ENCODE results near the gene KAT8.

KAT8 gene

GRCh38 chr16:31117384-31118222, at the start of gene KAT8:
TSS of gene KAT8 (plus strand) at chr16:31117664. CDS start at chr16:31117682, 18 bp downstream.
- peak; percentile 95 for DNase-seq

- peak; percentile 6 for DNase-seq
Observed at GRCh38 chr16:31071861-31072260, 45.6 kb upstream of the KAT8 start.

- DNase-seq: peak; percentile 19
Observed at GRCh38 chr16:31072540-31073141, 44.8 kb upstream of the KAT8 start.

- DNase-seq: peak; percentile 75
Observed at GRCh38 chr16:31073142-31073969, 44.1 kb upstream of the KAT8 start.

GRCh38 chr16:31073970-31074813, 43.3 kb upstream of the KAT8 start, which contains the start of the genes ZNF646 and ZNF668:
TSS of gene ZNF646 (plus strand) at chr16:31074422. CDS start at chr16:31076325, 1,903 bp downstream.
TSS of gene ZNF668 (minus strand) at chr16:31074240. CDS start at chr16:31064459, 9,781 bp downstream.
- DNase-seq: peak; percentile 98

GRCh38 chr16:31074814-31075183, 42.7 kb upstream of the KAT8 start:
- DNase-seq: no peak

- no peak for DNase-seq
Observed at GRCh38 chr16:31076319-31076718, 41.1 kb upstream of the KAT8 start.

- no peak for DNase-seq
Observed at GRCh38 chr16:31077024-31077423, 40.4 kb upstream of the KAT8 start.

- DNase-seq: no peak
Observed at GRCh38 chr16:31077592-31078396, 39.7 kb upstream of the KAT8 start.

GRCh38 chr16:31078597-31079341, 38.7 kb upstream of the KAT8 start:
- no peak for DNase-seq

- no peak for DNase-seq
Observed at GRCh38 chr16:31079342-31079944, 38.0 kb upstream of the KAT8 start.

GRCh38 chr16:31080035-31080629, 37.3 kb upstream of the KAT8 start:
- DNase-seq: no peak

- no peak for DNase-seq
Observed at GRCh38 chr16:31080756-31081419, 36.6 kb upstream of the KAT8 start.

- DNase-seq: no peak
Observed at GRCh38 chr16:31081428-31082351, 35.8 kb upstream of the KAT8 start.

- DNase-seq: no peak
Observed at GRCh38 chr16:31082368-31083045, 35.0 kb upstream of the KAT8 start.

GRCh38 chr16:31083081-31083480, 34.4 kb upstream of the KAT8 start:
- DNase-seq: no peak

- DNase-seq: no peak
Observed at GRCh38 chr16:31083556-31083955, 33.9 kb upstream of the KAT8 start.

GRCh38 chr16:31083981-31084380, 33.5 kb upstream of the KAT8 start:
- no peak for DNase-seq
